ENCODE data around the gene TST. TPM values are rescaled to one million over a fixed set of nuclear protein-coding genes. Genes with fewer than 3 reads are reported as not detected.

TST gene
- total and polyA plus RNA-seq, 2 experiments from 2014 or later, result 17.2 to 44.5 TPM

DNA sequence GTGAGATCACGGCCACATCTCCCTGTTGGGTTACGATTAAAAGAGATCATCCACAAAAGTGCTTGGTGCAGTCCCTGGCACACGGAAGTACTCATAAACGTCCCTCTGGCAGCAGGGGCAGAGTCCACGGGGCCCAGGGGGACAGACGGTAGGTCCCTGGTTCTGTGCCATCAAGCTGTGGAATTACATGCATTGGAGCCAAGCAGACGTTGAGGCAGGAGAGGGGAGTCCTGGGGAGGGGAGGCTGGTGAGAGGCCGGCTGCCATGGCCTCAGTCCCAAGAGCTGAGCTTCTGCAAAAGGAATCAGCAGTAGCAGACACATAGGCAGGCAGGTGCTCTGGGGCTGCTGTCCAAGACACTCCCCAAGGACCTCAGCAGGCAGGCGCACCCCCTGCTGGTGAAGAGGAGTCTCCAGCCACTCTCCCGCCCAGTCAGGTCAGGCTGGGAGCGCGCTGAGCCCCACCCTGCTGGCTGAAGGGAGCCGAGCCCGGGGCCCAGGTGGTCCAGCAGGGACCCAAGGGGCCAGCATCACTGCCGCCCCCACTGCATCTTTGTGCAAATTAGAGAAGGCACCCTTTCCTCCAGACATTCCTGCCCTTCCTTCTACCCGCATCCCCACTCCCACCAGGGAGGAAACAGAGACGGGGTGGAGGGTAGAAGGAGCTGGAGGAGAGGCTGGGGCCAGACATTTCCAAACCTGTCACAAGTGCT lies 24.7 kb upstream of the TST start:
- Histone ChIP-seq H3K9me3 (ENCODE audit: low read depth) (no peaks in the 10 kb centered on the region), H3K36me3 (ENCODE audit: low read depth) (no peaks in the 10 kb centered on the region), H3K27ac (no peak overlapping the region), H3F3A (ENCODE audit: insufficient read depth) (peaks cover 9% of the 10 kb centered on the region), H3K9ac (no peak overlapping the region), H3K27me3 (replicated peaks; ENCODE audit: insufficient read depth) (no peaks in the 10 kb centered on the region), H3K4me1 (ENCODE audit: insufficient read depth) (peaks cover 12% of the 10 kb centered on the region), H4K20me1 (ENCODE audit: insufficient read depth) (no peaks in the 10 kb centered on the region), H2AFZ (no peak overlapping the region), H3K79me2 (ENCODE audit: insufficient read depth) (no peaks in the 10 kb centered on the region), H3K4me3 (no peak overlapping the region), H3K9me2 (ENCODE audit: insufficient read depth) (no peaks in the 10 kb centered on the region), H3K4me2 (ENCODE audit: unreplicated experiment) (no peak overlapping the region)
- no peak for TF ChIP-seq EZH2 (IDR thresholded peaks at IDR 0.05; ENCODE audit: insufficient read depth, poor library complexity, severe bottlenecking)
- TF ChIP-seq EZH2phosphoT487 (IDR thresholded peaks at IDR 0.05; ENCODE audit: insufficient read depth, low read depth), result no peak
- in situ Hi-C loops (cut with MboI), result no loop called here
- peak; percentile 31 for DNase-seq
- 63 to 65% methylated on average over 17 of the region's 17 CpGs for WGBS, 2 experiments (ENCODE audit: low coverage in 1 of 2, low lambda C conversion rate in 2 of 2, missing lambda C conversion rate in 2 of 2)

DNA sequence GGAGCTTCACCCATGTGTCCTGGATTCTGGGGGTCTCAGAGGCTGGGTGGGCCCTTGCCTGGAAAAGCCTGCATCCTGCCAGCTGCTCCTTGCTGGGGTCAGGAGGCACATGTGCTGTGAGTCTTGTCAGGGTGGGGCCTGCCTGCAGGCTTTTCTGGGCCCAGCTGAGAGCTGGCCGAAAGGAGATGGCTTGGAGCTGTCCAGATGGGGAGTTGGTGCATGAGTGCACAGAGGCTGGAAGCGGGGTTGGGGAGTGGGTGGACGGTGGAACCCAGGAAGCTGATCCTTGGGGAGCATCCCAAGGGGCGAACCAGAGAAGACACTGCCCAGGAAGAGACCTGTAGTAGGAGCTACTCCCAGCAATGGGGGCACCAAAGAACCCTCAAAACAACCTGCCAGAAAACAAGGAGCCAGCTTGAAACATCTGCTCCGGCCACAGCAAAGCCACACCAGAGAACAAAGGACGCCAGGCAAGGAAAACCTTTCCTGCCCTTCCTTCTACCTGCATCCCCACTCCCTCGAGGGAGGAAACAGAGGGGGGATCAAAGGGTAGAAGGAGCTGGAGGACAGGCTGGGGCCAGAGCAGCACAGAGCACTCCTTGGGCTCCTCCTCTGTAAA lies 24.1 kb upstream of the TST start:
- DNase-seq, result no peak

DNA sequence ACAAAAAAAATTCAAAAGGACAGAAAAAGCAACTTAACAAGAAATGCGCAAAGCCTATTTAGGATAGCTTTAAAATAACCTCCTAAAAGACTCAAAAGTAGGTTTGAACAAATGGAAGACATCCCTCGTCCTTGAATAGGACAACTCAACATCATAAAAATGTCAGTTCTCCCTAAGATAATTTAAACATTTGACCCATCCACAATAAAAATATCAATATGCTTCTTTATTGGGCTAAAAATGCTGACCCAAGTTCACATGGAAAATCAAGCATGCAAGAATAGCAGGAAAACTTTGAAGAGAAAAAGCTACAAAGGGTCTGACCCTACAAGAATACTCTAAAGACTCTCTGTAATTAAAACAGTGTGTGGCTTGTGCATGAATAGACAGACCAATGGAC lies 20.2 kb upstream of the TST start:
- Histone ChIP-seq H3K79me2 (ENCODE audit: insufficient read depth) (no peaks in the 10 kb centered on the region), H3K9me3 (ENCODE audit: low read depth) (no peaks in the 10 kb centered on the region), H2AFZ (no peak overlapping the region), H3K27me3 (replicated peaks; ENCODE audit: insufficient read depth) (no peaks in the 10 kb centered on the region), H3K4me2 (ENCODE audit: unreplicated experiment) (no peak overlapping the region), H3K4me3 (no peak overlapping the region), H3K27ac (no peak overlapping the region), H3K9me2 (ENCODE audit: insufficient read depth) (no peaks in the 10 kb centered on the region), H3F3A (ENCODE audit: insufficient read depth) (peaks cover 9% of the 10 kb centered on the region), H4K20me1 (ENCODE audit: insufficient read depth) (no peaks in the 10 kb centered on the region), H3K9ac (no peak overlapping the region), H3K36me3 (ENCODE audit: low read depth) (no peaks in the 10 kb centered on the region), H3K4me1 (ENCODE audit: insufficient read depth) (peaks cover 7% of the 10 kb centered on the region)
- no peak for DNase-seq
- no peak for TF ChIP-seq EZH2phosphoT487 (IDR thresholded peaks at IDR 0.05; ENCODE audit: insufficient read depth, low read depth)
- no peak for TF ChIP-seq EZH2 (IDR thresholded peaks at IDR 0.05; ENCODE audit: insufficient read depth, poor library complexity, severe bottlenecking)
- in situ Hi-C loops (cut with MboI), result no loop called here
- 55 to 63% methylated on average over 2 of the region's 2 CpGs for WGBS, 2 experiments (ENCODE audit: low coverage in 1 of 2, low lambda C conversion rate in 2 of 2, missing lambda C conversion rate in 2 of 2)

More for the DNA sequence above, 24.1 kb upstream of the TST start:
- WGBS, 2 experiments (ENCODE audit: low coverage in 1 of 2, low lambda C conversion rate in 2 of 2, missing lambda C conversion rate in 2 of 2), result 65 to 75% methylated on average over 7 of the region's 7 CpGs
- H3K4me2 ChIP-seq (ENCODE audit: unreplicated experiment), result no peak overlapping the region
- H3K4me3 ChIP-seq, result no peak overlapping the region
- no peak overlapping the region for H2AFZ ChIP-seq
- no peaks in the 10 kb centered on the region for H3K9me2 ChIP-seq (ENCODE audit: insufficient read depth)
- no peaks in the 10 kb centered on the region for H3K9me3 ChIP-seq (ENCODE audit: low read depth)
- no peak overlapping the region for H3K27ac ChIP-seq
- H3K4me1 ChIP-seq (ENCODE audit: insufficient read depth), result peaks cover 12% of the 10 kb centered on the region
- in situ Hi-C loops (cut with MboI), result no loop called here
- H3F3A ChIP-seq (ENCODE audit: insufficient read depth), result peaks cover 9% of the 10 kb centered on the region
- no peaks in the 10 kb centered on the region for H3K27me3 ChIP-seq (replicated peaks; ENCODE audit: insufficient read depth)
- no peak for TF ChIP-seq EZH2phosphoT487 (IDR thresholded peaks at IDR 0.05; ENCODE audit: insufficient read depth, low read depth)
- TF ChIP-seq EZH2 (IDR thresholded peaks at IDR 0.05; ENCODE audit: insufficient read depth, poor library complexity, severe bottlenecking), result no peak
- no peaks in the 10 kb centered on the region for H3K36me3 ChIP-seq (ENCODE audit: low read depth)
- no peaks in the 10 kb centered on the region for H4K20me1 ChIP-seq (ENCODE audit: insufficient read depth)
- H3K79me2 ChIP-seq (ENCODE audit: insufficient read depth), result no peaks in the 10 kb centered on the region
- H3K9ac ChIP-seq, result no peak overlapping the region

DNA sequence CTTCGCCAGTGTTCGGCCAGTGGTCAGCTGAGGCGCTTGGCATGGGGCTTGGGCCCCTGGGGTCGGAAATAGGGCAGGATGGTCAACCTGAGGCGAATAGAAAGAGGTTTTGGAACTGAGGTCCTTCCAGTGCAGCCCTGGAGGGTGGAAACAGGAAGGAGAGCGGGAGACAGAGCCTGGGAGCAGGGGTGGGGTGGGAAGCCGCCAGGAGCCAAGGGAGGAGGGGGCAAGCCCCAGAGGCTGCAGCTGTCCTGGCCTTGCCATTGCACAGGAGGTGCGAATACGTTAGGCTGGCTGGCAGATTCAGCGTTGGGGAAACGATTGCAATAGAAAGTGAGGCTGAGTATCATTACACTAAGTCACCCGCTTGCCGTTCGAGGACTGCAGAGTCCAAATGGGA lies 18.4 kb upstream of the TST start:
- WGBS, 2 experiments (ENCODE audit: low coverage in 1 of 2, low lambda C conversion rate in 2 of 2, missing lambda C conversion rate in 2 of 2), result 47 to 51% methylated on average over 13 to 14 of the region's 14 CpGs

More for the DNA sequence above, 18.4 kb upstream of the TST start:
- Histone ChIP-seq H3K79me2 (ENCODE audit: insufficient read depth) (no peaks in the 10 kb centered on the region), H3K9me2 (ENCODE audit: insufficient read depth) (no peaks in the 10 kb centered on the region), H3K4me3 (no peak overlapping the region), H3F3A (ENCODE audit: insufficient read depth) (peaks cover 9% of the 10 kb centered on the region), H3K27ac (no peak overlapping the region), H3K9me3 (ENCODE audit: low read depth) (no peaks in the 10 kb centered on the region), H3K36me3 (ENCODE audit: low read depth) (no peaks in the 10 kb centered on the region), H2AFZ (no peak overlapping the region), H3K27me3 (replicated peaks; ENCODE audit: insufficient read depth) (no peaks in the 10 kb centered on the region), H3K4me2 (ENCODE audit: unreplicated experiment) (no peak overlapping the region), H4K20me1 (ENCODE audit: insufficient read depth) (no peaks in the 10 kb centered on the region), H3K4me1 (ENCODE audit: insufficient read depth) (peaks cover 7% of the 10 kb centered on the region), H3K9ac (no peak overlapping the region)
- no peak for DNase-seq
- TF ChIP-seq EZH2phosphoT487 (IDR thresholded peaks at IDR 0.05; ENCODE audit: insufficient read depth, low read depth) (no peak), EZH2 (IDR thresholded peaks at IDR 0.05; ENCODE audit: insufficient read depth, poor library complexity, severe bottlenecking) (no peak)
- in situ Hi-C loops (cut with MboI), result no loop called here
